NOMO-1 treated with DMSO at 0.1 percent for 48 hours (cell line): ENCODE results near the gene OSGIN1.
"Not testable (repeated sequence)": the region's sequence is repeated elsewhere in the genome, so short reads cannot be mapped to it uniquely, and the experiment has no call there.

Source experiments
- DNase-seq: peaks from one replicate; lab custom pipeline; 2025; ENCODE audit not compliant: unreplicated experiment; lab: John Stamatoyannopoulos, UW

OSGIN1 gene

GRCh38 chr16:83940630-83941378 is 12.2 kb upstream of the OSGIN1 start:
- DNase-seq: no peak

DNA sequence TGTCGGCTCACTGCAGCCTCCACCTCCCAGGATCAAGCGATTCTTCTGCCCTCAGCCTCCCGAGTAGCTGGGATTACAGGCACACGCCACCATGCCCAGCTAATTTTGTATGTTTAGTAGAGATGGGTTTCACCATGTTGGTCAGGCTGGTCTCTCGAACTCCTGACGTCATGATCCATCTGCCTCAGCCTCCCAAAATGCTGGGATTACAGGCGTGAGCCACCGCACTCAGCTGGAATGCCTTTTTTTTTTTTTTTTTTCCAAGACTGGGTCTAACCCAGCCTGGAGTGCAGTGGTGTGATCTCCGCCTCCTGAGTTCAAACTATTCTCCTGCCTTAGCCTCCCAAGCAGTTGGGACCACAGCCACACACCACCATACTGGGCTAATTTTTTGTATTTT is 11.5 kb upstream of the OSGIN1 start:
- not testable (repeated sequence) for DNase-seq

DNA sequence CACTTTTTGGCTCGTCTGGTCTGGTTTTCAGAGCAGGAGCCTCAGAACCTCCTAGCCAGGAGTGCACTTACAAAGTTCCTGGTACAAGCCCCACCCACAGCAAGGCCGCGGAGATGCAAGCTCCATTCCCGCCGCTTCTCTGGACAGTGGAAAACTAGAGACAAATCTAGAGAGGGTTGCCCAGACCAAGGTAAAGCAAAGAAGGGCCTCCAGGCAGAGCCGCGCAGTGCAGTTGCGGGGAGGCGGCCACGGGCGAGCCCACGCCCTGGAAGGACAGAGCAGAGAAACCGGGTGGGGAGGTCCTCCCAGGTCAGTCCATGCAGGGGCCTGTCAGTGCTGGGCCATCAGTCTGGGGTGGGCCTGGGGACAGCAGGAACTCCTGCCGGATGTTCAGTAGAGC is 11.0 kb upstream of the OSGIN1 start:
- no peak for DNase-seq

DNA sequence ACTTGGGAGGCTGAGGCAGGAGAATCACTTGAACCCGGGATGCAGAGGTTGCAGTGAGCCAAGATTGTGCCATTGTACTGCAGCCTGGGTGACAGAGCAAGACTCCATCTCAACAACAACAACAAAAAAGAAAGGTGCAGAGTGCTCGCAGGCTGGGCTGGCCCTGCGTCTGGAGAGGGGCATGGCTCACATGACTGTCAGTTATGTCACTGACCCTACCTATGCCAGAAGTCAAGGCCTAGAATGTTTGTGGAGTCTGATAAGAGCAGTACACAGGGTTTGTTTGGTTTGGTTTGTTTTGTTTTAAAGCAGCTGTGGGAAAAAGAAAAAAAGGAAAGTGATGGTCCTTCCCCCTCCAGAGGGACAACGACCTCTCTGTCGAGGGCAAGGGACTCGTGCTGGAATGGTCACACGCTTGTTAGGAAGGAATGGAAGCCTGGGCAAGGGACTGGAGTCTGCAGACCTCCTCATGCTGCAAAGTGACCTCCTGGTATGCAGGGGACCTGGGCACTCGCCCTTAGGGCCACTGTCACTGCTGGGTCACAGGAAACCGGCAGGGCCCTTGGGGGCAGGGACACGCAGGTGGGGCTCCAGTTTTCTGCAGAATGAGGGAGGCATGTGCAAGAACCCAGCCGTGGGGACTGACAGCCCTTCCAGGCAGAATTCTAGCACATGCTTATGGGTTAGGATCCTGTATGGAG is 10.1 kb upstream of the OSGIN1 start:
- DNase-seq: no peak

GRCh38 chr16:83943516-83944050 is 9.5 kb upstream of the OSGIN1 start:
- no peak for DNase-seq

- DNase-seq: no peak
These were observed 7.5 kb upstream of the OSGIN1 start for GRCh38 chr16:83945587-83945986.

GRCh38 chr16:83946154-83946780 is 6.8 kb upstream of the OSGIN1 start:
- DNase-seq: no peak

GRCh38 chr16:83946781-83947566 is 6.1 kb upstream of the OSGIN1 start:
- no peak for DNase-seq

- no peak for DNase-seq
These were observed 5.3 kb upstream of the OSGIN1 start for GRCh38 chr16:83947642-83948234.

DNA sequence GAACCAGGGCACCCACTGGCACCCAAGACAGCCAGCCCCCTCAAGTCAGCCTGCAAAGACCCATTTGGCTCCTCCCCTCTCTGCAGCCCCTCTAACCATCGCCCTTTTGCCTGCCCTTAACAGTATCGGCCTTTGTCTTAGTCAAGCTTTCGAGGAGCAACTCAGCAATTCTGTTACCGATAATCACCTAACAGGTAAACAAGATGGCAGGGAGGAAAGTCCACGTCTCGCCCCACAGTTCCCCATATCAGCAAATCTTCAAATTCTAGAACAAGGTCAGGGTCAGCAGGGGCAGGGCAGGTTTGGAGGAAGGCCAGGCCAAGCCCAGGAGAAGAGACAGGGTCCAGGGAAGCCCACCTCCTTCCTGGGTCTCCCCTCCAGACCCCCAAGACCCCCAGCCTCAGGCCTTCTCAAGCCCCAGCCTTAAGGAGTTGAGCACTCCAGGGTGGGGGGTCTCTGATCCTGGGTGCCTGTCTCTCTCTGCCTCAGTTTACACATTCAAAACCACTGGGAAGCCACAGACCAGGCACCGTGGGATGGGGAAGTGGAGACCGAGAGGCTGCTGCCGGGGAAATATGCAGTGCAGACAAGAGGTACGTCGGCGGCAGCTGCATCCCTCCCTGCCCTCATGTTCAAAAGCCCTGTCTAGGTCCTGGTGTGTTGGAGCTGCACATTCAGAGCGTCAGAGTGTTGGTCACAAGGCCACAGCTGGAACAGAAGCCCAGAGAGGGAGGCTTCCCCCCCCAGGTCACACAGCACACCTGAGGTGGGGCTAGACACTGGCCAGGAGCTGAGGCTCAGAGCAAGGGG is 3.9 kb upstream of the OSGIN1 start:
- DNase-seq: no peak

DNA sequence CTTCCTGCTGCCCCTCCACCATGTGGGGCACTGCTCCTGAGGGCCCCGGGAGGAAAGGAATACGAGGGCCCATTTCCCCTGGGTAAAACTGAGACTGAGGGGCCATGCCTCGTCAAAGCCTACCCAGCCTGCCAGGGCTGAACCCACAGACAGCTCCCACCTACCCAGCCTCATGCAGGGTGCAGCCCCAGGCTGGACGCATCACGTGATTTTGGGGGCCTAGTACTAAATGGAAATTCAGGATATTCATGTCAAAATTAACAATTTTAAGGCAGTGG is 3.4 kb upstream of the OSGIN1 start:
- DNase-seq: no peak

DNA sequence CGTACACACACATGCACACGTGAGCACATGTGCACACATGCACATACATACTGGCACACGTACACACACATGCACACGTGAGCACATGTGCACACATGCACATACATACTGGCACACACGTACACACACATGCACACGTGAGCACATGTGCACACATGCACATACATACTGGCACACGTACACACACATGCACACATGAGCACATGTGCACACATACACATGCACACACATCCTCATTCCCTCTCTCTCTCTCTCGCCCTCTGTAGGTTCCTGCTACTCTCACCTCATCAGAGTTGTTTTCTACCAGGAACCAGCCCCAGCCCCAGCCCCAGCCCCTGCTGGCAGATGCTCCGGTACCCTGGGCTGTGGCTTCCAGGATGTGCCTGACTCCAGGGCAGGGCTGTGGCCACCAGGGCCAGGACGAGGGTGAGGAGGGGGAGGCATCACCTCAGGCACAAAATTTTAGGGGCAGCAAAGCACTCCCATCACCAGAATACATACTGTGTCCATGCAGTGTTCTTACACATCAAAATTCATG is 2.1 kb upstream of the OSGIN1 start:
- DNase-seq: not testable (repeated sequence)

- DNase-seq: no peak
These were observed 1.5 kb upstream of the OSGIN1 start for GRCh38 chr16:83951544-83951943.

- DNase-seq: no peak
These were observed 477 bp upstream of the OSGIN1 start for GRCh38 chr16:83952587-83952939.

DNA sequence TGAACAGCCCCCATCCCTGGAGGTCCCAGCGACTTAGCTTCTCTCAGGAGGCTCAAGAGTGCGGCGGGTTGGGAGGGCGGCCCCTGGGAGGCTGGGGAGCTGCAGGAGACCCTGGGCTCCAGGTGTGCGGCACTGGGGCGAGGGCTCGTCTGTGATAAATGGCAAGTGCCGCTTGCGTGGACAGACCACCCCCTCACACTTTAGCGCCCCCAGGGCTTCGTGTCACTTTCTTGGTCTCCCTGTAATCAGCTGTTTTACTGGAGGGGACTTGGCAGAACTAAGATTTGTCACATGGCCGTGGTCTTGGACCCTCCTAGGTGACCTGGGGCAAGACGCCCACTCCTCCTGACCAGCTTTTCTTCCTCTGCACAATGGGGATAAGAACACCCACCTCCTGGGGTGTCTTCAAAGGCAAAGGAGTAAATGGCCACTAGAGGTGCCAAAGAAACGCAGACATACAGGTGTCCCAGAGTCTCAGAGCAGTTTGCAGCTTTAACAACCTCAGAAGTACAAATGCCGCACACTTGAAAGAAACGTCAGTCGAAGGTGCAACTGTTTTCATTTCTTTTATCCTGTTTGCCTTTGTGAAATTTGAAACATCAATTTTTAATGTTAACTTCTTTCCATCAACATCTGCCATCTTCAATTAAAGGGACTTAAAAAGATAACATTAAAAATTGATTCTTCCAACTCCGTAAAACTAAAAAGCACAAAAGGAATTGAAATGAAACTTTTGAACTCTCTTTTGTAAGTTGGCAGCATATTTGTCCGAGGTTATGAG is 946 bp downstream of the OSGIN1 start:
- peak; percentile 61 for DNase-seq

DNA sequence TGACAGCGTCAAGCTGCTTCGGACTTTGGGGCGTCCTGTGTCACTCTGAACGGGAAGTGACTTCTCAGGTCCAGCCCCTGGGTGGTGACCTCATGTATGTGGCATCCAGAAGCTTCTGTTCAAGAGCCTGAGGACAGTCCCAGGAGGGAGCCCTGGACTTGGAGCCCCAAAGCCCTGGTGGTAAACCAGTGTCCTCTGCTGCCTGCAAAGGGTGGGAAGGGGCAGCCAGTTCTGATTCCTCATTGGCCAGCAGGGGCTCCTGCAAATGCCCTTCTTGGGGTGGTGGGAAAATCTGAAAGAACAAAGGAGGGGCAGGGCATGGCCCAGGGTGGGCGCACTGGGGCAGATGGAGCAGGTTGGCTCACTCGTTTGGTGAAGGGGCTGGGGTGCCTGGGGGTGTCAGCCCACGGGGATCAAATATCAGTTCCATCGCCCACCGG is 1.6 kb downstream of the OSGIN1 start:
- DNase-seq: peak; percentile 40

- DNase-seq: no peak
These were observed 2.4 kb downstream of the OSGIN1 start for GRCh38 chr16:83955218-83956130.
